Neural cell (in vitro differentiated cells): ENCODE data around the gene NCAPH2. TPM values are rescaled to one million over a fixed set of nuclear protein-coding genes. Genes with fewer than 3 reads are reported as not detected.

Experiments
- H2AFZ ChIP-seq: fragments of 200-600, 300-800 bp; sonication (generic), shearing (Covaris generic); 2 replicates; pipeline ENCODE4 v1.6.0; 2014; ENCODE audit warnings: low read depth, mild to moderate bottlenecking, antibody characterized with exemption, low read length, moderate library complexity
- H3F3A ChIP-seq: fragments of 200-600 bp; shearing (Covaris generic); 2 replicates; pipeline ENCODE4 v1.6.1; 2016; ENCODE audit warnings: mild to moderate bottlenecking, moderate library complexity, mixed read lengths, antibody characterized with exemption, low read length; ENCODE audit not compliant: insufficient read depth, poor library complexity, severe bottlenecking
- H3K27ac ChIP-seq: fragments of 200-600, 300-800 bp; sonication (generic), shearing (Covaris generic); 2 replicates; pipeline ENCODE4 v1.5.1; 2014; ENCODE audit warnings: mild to moderate bottlenecking, low read length, moderate library complexity
- H3K27me3 ChIP-seq: fragments of 300-800, 200-600 bp; sonication (generic), shearing (Covaris generic); 2 replicates; pipeline ENCODE4 v1.6.0; 2014; ENCODE audit warnings: mild to moderate bottlenecking, low read depth, low read length, moderate library complexity; ENCODE audit not compliant: insufficient read depth
- H3K36me3 ChIP-seq: fragments of 300-800, 200-600 bp; sonication (generic), shearing (Covaris generic); 2 replicates; pipeline ENCODE4 v1.5.1; 2014; ENCODE audit warnings: mild to moderate bottlenecking, antibody characterized with exemption, low read length, moderate library complexity; ENCODE audit not compliant: insufficient read depth
- H3K4me2 ChIP-seq: fragments of 300-800, 200-600 bp; sonication (generic), shearing (Covaris generic); 2 replicates; pipeline ENCODE4 v1.6.0; 2014; ENCODE audit warnings: mild to moderate bottlenecking, low read length
- H3K4me3 ChIP-seq: fragments of 300-800, 200-600 bp; sonication (generic), shearing (Covaris generic); 2 replicates; pipeline ENCODE4 v1.5.1; 2014; ENCODE audit warnings: mild to moderate bottlenecking, low read length, moderate library complexity
- H3K79me2 ChIP-seq: fragments of 200-600 bp; shearing (Covaris generic); replicated peaks from 2 replicates; pipeline ENCODE4 v1.6.0; 2014; ENCODE audit warnings: mild to moderate bottlenecking, low read length, moderate library complexity; ENCODE audit not compliant: insufficient read depth
- H3K9ac ChIP-seq: fragments of 300-800, 200-600 bp; sonication (generic), shearing (Covaris generic); 2 replicates; pipeline ENCODE4 v1.6.1; 2016; ENCODE audit warnings: mild to moderate bottlenecking, low read length, mixed read lengths
- H3K9me2 ChIP-seq: fragments of 200-600 bp; shearing (Covaris generic); 2 replicates; pipeline ENCODE4 v1.6.1; 2016; ENCODE audit warnings: mild to moderate bottlenecking, low read length, mixed read lengths; ENCODE audit not compliant: insufficient read depth
- H3K9me3 ChIP-seq: fragments of 200-600, 300-800 bp; sonication (generic), shearing (Covaris generic); 2 replicates; pipeline ENCODE4 v1.6.1; 2016; ENCODE audit warnings: mild to moderate bottlenecking, mixed run types, low read length, moderate library complexity, mixed read lengths
- H4K20me1 ChIP-seq: fragments of 200-600 bp; shearing (Covaris generic); 2 replicates; pipeline ENCODE4 v1.6.1; 2016; ENCODE audit warnings: mild to moderate bottlenecking, mixed run types; ENCODE audit not compliant: insufficient read depth
- CTCF ChIP-seq: fragments of 450-650 bp; IDR thresholded peaks from 2 replicates; pipeline ENCODE4 v1.5.1; 2014; ENCODE audit warnings: antibody characterized with exemption, mild to moderate bottlenecking, moderate library complexity; ENCODE audit not compliant: poor library complexity, severe bottlenecking
- EP300 ChIP-seq: fragments of 450-650 bp; conservative IDR thresholded peaks from 2 replicates; pipeline ENCODE4 v1.6.1; 2014; ENCODE audit warnings: antibody characterized with exemption, mild to moderate bottlenecking, moderate library complexity; ENCODE audit not compliant: poor library complexity, severe bottlenecking
- EZH2 ChIP-seq: fragments of 200-600, 300-800 bp; shearing (Covaris generic), sonication (generic); IDR thresholded peaks from 2 replicates; pipeline ENCODE4 v1.6.1; 2014; ENCODE audit warnings: antibody characterized with exemption, low read length, borderline replicate concordance, mild to moderate bottlenecking; ENCODE audit not compliant: insufficient read depth, poor library complexity, severe bottlenecking
- MXI1 ChIP-seq: fragments of 450-650 bp; conservative IDR thresholded peaks from 2 replicates; pipeline ENCODE4 v1.6.1; 2014; ENCODE audit warnings: antibody characterized with exemption, mild to moderate bottlenecking; ENCODE audit not compliant: poor library complexity, severe bottlenecking
- POLR2AphosphoS5 ChIP-seq: IDR thresholded peaks from 2 replicates; pipeline ENCODE4 v1.6.1; 2012
- RAD21 ChIP-seq: fragments of 450-650 bp; conservative IDR thresholded peaks from 2 replicates; pipeline ENCODE4 v1.6.1; 2014; ENCODE audit warnings: antibody characterized with exemption, mild to moderate bottlenecking, moderate library complexity
- SMC3 ChIP-seq: fragments of 450-650 bp; conservative IDR thresholded peaks from 2 replicates; pipeline ENCODE4 v1.6.1; 2014; ENCODE audit warnings: antibody characterized with exemption, mild to moderate bottlenecking, moderate library complexity; ENCODE audit not compliant: poor library complexity
- TAF1 ChIP-seq: IDR thresholded peaks from 2 replicates; pipeline ENCODE4 v1.6.1; 2012; ENCODE audit warnings: low read depth
- polyA plus RNA-seq: library from polyadenylated mRNA; depleted of rRNA; stranded (reverse); fragments of >200 nt; gene quantifications from 2 replicates; pipeline ENCODE4 v1.2.3, GENCODE V29; 2014
- TF ChIP-seq, protein P1 (sequence below): IDR thresholded peaks from 2 replicates; pipeline ENCODE4 v1.6.1; 2012; ENCODE audit warnings: borderline replicate concordance

The NCAPH2 gene
- polyA plus RNA-seq, 1 donor from 2014 or later: 81.1 TPM

- Histone ChIP-seq H3K27me3 (no peaks in the 10 kb centered on the region), H3K9me2 (no peaks in the 10 kb centered on the region), H2AFZ (no peak overlapping the region), H3K4me3 (no peak overlapping the region), H3K9ac (no peak overlapping the region), H3K9me3 (no peaks in the 10 kb centered on the region), H4K20me1 (no peaks in the 10 kb centered on the region), H3K4me2 (no peak overlapping the region), H3K79me2 (no peaks in the 10 kb centered on the region), H3K36me3 (no peaks in the 10 kb centered on the region), H3K27ac (no peak overlapping the region), H3F3A (no peaks in the 10 kb centered on the region)
- TF ChIP-seq RAD21 (no peak), TAF1 (no peak), EZH2 (no peak), SMC3 (no peak), CTCF (no peak), MXI1 (no peak), POLR2AphosphoS5 (no peak), EP300 (no peak)
- TF ChIP-seq, protein P1, sequence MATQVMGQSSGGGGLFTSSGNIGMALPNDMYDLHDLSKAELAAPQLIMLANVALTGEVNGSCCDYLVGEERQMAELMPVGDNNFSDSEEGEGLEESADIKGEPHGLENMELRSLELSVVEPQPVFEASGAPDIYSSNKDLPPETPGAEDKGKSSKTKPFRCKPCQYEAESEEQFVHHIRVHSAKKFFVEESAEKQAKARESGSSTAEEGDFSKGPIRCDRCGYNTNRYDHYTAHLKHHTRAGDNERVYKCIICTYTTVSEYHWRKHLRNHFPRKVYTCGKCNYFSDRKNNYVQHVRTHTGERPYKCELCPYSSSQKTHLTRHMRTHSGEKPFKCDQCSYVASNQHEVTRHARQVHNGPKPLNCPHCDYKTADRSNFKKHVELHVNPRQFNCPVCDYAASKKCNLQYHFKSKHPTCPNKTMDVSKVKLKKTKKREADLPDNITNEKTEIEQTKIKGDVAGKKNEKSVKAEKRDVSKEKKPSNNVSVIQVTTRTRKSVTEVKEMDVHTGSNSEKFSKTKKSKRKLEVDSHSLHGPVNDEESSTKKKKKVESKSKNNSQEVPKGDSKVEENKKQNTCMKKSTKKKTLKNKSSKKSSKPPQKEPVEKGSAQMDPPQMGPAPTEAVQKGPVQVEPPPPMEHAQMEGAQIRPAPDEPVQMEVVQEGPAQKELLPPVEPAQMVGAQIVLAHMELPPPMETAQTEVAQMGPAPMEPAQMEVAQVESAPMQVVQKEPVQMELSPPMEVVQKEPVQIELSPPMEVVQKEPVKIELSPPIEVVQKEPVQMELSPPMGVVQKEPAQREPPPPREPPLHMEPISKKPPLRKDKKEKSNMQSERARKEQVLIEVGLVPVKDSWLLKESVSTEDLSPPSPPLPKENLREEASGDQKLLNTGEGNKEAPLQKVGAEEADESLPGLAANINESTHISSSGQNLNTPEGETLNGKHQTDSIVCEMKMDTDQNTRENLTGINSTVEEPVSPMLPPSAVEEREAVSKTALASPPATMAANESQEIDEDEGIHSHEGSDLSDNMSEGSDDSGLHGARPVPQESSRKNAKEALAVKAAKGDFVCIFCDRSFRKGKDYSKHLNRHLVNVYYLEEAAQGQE: no peak
These were observed 12.9 kb downstream of the NCAPH2 start for GRCh38 chr22:50520826-50521453.

- no peak overlapping the region for H3K9ac ChIP-seq
- no peaks in the 10 kb centered on the region for H3K27me3 ChIP-seq
- no peaks in the 10 kb centered on the region for H3K79me2 ChIP-seq
- no peaks in the 10 kb centered on the region for H3F3A ChIP-seq
- H3K9me2 ChIP-seq: no peaks in the 10 kb centered on the region
- H3K4me3 ChIP-seq: no peak overlapping the region
- H3K9me3 ChIP-seq: no peaks in the 10 kb centered on the region
- no peaks in the 10 kb centered on the region for H4K20me1 ChIP-seq
- H3K4me2 ChIP-seq: no peak overlapping the region
- no peak overlapping the region for H3K27ac ChIP-seq
- no peak overlapping the region for H2AFZ ChIP-seq
- TF ChIP-seq POLR2AphosphoS5: no peak
- no peak for TF ChIP-seq MXI1
- TF ChIP-seq EP300: no peak
- TF ChIP-seq, protein P1: no peak
- no peak for TF ChIP-seq EZH2
- TF ChIP-seq RAD21: no peak
- TF ChIP-seq TAF1: no peak
- TF ChIP-seq SMC3: no peak
- TF ChIP-seq CTCF: no peak
- H3K36me3 ChIP-seq: no peaks in the 10 kb centered on the region
These were observed 13.7 kb downstream of the NCAPH2 start for GRCh38 chr22:50521710-50522109.
